Activated CD4-positive, alpha-beta T cell treated with anti-CD3 and anti-CD28 coated beads for 1 hour (primary cell): ENCODE data around the gene BRD1.
"Not testable (repeated sequence)": the region's sequence is repeated elsewhere in the genome, so short reads cannot be mapped to it uniquely, and the experiment has no call there.

Source experiments
- DNase-seq: peaks from one replicate; pipeline ENCODE4 v3.0.0-alpha.2; 2020

Gene BRD1

GRCh38 chr22:49781886-49782285, 45.8 kb downstream of the BRD1 start:
- not testable (repeated sequence) for DNase-seq

GRCh38 chr22:49781289-49781782, 46.3 kb downstream of the BRD1 start:
- no peak for DNase-seq

GRCh38 chr22:49780698-49781288, 46.9 kb downstream of the BRD1 start:
- no peak for DNase-seq

- DNase-seq: no peak
Measured at GRCh38 chr22:49779853-49780697, 47.6 kb downstream of the BRD1 start.

- DNase-seq: no peak
Measured at GRCh38 chr22:49779211-49779610, 48.5 kb downstream of the BRD1 start.

- no peak for DNase-seq
Measured at GRCh38 chr22:49777569-49778249, 50.0 kb downstream of the BRD1 start.

- DNase-seq: no peak
Measured at GRCh38 chr22:49776891-49777290, 50.8 kb downstream of the BRD1 start.

GRCh38 chr22:49775867-49776511, 51.7 kb downstream of the BRD1 start:
- no peak for DNase-seq

GRCh38 chr22:49775191-49775866, 52.3 kb downstream of the BRD1 start:
- no peak for DNase-seq

GRCh38 chr22:49774499-49775151, 53.0 kb downstream of the BRD1 start:
- DNase-seq: no peak

- DNase-seq: no peak
Measured at GRCh38 chr22:49774046-49774445, 53.6 kb downstream of the BRD1 start.

GRCh38 chr22:49773531-49773930, 54.1 kb downstream of the BRD1 start:
- no peak for DNase-seq

- DNase-seq: no peak
Measured at GRCh38 chr22:49772692-49773091, 55.0 kb downstream of the BRD1 start.

- DNase-seq: no peak
Measured at GRCh38 chr22:49771266-49772065, 56.2 kb downstream of the BRD1 start.

- no peak for DNase-seq
Measured at GRCh38 chr22:49770547-49771265, 57.0 kb downstream of the BRD1 start.

GRCh38 chr22:49769691-49770546, 57.8 kb downstream of the BRD1 start:
- no peak for DNase-seq

- DNase-seq: no peak
Measured at GRCh38 chr22:49768951-49769690, 58.6 kb downstream of the BRD1 start.

- DNase-seq: no peak
Measured at GRCh38 chr22:49768077-49768910, 59.4 kb downstream of the BRD1 start.
